SK-N-SH treated with all-trans-retinoic acid at 6 μM for 48 hours (cell line): ENCODE results near the gene SQSTM1.

Source experiments
- OSR1 ChIP-seq: fragments of 250-450 bp; sonication (Bioruptor Pico); IDR thresholded peaks from 2 replicates; pipeline ENCODE4 v1.8.0; 2022; ENCODE audit warnings: moderate library complexity, mild to moderate bottlenecking, inconsistent platforms
- SNAI2 ChIP-seq: fragments of 250-450 bp; sonication (Bioruptor Pico); IDR thresholded peaks from 2 replicates; pipeline ENCODE4 v1.5.0; 2020; ENCODE audit warnings: mild to moderate bottlenecking, moderate library complexity
- TCF4 ChIP-seq: fragments of 250-450 bp; sonication (Bioruptor Pico); IDR thresholded peaks from 2 replicates; pipeline ENCODE4 v1.8.0; 2021; ENCODE audit warnings: mild to moderate bottlenecking, moderate library complexity, borderline replicate concordance
- TOX ChIP-seq: fragments of 250-450 bp; sonication (Bioruptor Pico); IDR thresholded peaks from 2 replicates; pipeline ENCODE4 v1.8.0; 2021; ENCODE audit warnings: mild to moderate bottlenecking, moderate library complexity, borderline replicate concordance
- ZC3H10 ChIP-seq: fragments of 250-450 bp; sonication (Bioruptor Pico); IDR thresholded peaks from 2 replicates; pipeline ENCODE4 v1.5.1; 2021; ENCODE audit warnings: mild to moderate bottlenecking, moderate library complexity
- ZFP30 ChIP-seq: fragments of 450-650 bp; formaldehyde crosslinking; IDR thresholded peaks from 2 replicates; pipeline ENCODE4 v1.5.0; 2022; ENCODE audit warnings: mild to moderate bottlenecking, moderate library complexity
- ZNF565 ChIP-seq: fragments of 450-650 bp; formaldehyde crosslinking; conservative IDR thresholded peaks from 2 replicates; pipeline ENCODE4 v1.5.0; 2020; ENCODE audit warnings: low read depth, mild to moderate bottlenecking, moderate library complexity
- ZNF8 ChIP-seq: fragments of 450-650 bp; formaldehyde crosslinking; IDR thresholded peaks from 2 replicates; pipeline ENCODE4 v1.5.0; 2020; ENCODE audit warnings: mild to moderate bottlenecking, moderate library complexity
- TF ChIP-seq, protein P1 (sequence below): fragments of 250-450 bp; sonication (Bioruptor Pico); IDR thresholded peaks from 2 replicates; pipeline ENCODE4 v1.8.0; 2020; ENCODE audit warnings: mild to moderate bottlenecking, moderate library complexity, borderline replicate concordance
- TF ChIP-seq, protein P2 (sequence below): fragments of 250-450 bp; sonication (Bioruptor Pico); IDR thresholded peaks from 2 replicates; pipeline ENCODE4 v1.5.0; 2020; ENCODE audit warnings: mild to moderate bottlenecking, moderate library complexity
- TF ChIP-seq, protein P3 (sequence below): fragments of 250-450 bp; sonication (Bioruptor Pico); IDR thresholded peaks from 2 replicates; pipeline ENCODE4 v1.5.1; 2021; ENCODE audit warnings: mild to moderate bottlenecking, moderate library complexity

DNA sequence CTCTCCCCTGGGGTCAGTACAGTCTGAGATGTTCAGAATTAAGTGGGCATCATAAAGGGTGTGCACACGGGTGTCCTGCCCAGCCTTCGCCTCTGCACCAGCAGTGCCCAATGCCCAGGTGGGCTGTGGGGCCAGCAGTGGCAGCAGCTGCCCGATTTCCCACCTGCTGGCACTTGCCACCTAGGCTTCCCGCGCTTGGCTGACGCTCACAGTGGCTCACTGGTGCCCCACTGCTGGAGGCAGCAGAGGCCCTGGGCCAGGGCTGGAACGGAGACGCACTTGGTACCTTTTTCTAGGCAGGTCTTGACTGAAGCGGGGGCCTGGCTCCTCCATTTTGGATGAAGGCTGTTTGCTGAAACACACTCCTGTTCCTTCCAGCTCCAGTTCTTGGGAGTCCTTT, 20.9 kb downstream of the SQSTM1 start:
- TF ChIP-seq, protein P1, sequence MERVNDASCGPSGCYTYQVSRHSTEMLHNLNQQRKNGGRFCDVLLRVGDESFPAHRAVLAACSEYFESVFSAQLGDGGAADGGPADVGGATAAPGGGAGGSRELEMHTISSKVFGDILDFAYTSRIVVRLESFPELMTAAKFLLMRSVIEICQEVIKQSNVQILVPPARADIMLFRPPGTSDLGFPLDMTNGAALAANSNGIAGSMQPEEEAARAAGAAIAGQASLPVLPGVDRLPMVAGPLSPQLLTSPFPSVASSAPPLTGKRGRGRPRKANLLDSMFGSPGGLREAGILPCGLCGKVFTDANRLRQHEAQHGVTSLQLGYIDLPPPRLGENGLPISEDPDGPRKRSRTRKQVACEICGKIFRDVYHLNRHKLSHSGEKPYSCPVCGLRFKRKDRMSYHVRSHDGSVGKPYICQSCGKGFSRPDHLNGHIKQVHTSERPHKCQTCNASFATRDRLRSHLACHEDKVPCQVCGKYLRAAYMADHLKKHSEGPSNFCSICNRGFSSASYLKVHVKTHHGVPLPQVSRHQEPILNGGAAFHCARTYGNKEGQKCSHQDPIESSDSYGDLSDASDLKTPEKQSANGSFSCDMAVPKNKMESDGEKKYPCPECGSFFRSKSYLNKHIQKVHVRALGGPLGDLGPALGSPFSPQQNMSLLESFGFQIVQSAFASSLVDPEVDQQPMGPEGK, result no peak
- TF ChIP-seq, protein P2, sequence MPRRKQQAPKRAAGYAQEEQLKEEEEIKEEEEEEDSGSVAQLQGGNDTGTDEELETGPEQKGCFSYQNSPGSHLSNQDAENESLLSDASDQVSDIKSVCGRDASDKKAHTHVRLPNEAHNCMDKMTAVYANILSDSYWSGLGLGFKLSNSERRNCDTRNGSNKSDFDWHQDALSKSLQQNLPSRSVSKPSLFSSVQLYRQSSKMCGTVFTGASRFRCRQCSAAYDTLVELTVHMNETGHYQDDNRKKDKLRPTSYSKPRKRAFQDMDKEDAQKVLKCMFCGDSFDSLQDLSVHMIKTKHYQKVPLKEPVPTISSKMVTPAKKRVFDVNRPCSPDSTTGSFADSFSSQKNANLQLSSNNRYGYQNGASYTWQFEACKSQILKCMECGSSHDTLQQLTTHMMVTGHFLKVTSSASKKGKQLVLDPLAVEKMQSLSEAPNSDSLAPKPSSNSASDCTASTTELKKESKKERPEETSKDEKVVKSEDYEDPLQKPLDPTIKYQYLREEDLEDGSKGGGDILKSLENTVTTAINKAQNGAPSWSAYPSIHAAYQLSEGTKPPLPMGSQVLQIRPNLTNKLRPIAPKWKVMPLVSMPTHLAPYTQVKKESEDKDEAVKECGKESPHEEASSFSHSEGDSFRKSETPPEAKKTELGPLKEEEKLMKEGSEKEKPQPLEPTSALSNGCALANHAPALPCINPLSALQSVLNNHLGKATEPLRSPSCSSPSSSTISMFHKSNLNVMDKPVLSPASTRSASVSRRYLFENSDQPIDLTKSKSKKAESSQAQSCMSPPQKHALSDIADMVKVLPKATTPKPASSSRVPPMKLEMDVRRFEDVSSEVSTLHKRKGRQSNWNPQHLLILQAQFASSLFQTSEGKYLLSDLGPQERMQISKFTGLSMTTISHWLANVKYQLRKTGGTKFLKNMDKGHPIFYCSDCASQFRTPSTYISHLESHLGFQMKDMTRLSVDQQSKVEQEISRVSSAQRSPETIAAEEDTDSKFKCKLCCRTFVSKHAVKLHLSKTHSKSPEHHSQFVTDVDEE (CRISPR knock-in tag), result no peak
- TF ChIP-seq ZFP30 (CRISPR knock-in tag) (no peak), TOX (no peak), SNAI2 (no peak), ZNF565 (CRISPR knock-in tag) (no peak), ZNF8 (CRISPR knock-in tag) (no peak), TCF4 (no peak), ZC3H10 (CRISPR knock-in tag) (no peak), OSR1 (CRISPR knock-in tag) (no peak)
- TF ChIP-seq, protein P3, sequence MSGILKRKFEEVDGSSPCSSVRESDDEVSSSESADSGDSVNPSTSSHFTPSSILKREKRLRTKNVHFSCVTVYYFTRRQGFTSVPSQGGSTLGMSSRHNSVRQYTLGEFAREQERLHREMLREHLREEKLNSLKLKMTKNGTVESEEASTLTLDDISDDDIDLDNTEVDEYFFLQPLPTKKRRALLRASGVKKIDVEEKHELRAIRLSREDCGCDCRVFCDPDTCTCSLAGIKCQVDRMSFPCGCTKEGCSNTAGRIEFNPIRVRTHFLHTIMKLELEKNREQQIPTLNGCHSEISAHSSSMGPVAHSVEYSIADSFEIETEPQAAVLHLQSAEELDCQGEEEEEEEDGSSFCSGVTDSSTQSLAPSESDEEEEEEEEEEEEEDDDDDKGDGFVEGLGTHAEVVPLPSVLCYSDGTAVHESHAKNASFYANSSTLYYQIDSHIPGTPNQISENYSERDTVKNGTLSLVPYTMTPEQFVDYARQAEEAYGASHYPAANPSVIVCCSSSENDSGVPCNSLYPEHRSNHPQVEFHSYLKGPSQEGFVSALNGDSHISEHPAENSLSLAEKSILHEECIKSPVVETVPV (CRISPR knock-in tag), result no peak
